ENCODE results near the gene TAAR5. TPM values are rescaled to one million over a fixed set of nuclear protein-coding genes. Genes with fewer than 3 reads are reported as not detected.

Gene TAAR5
- total and polyA plus RNA-seq, 4 donors = not detected

DNA sequence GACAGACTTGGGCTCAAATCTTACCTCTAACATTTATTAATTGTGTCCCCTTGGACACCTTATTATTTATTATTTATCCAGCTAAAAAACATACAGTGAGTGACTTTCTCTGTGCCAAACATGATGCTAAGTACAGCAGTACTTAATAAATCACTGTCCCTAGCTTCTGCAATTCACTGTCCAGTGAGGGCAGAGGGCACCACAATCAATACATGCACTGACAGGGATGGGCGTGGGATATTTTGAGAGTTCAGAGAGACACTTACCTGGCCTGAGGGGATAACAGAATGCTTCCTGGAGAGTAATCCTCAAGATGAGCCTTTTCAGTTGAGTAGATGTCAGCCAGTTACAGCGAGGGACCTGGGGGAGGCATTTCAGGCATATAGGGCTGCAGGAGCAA is 43.8 kb upstream of the TAAR5 start:
- ATAC-seq (ENCODE audit: insufficient read depth, low FRiP score) (no peak), DNase-seq (no peak)
- Histone ChIP-seq H3K4me1 (ENCODE audit: control insufficient read depth in 5 of 5, insufficient read depth in 5 of 5, low read length in 5 of 5) (no peaks in the 10 kb centered on the region), H3K36me3 (ENCODE audit: control insufficient read depth in 4 of 4, insufficient read depth in 4 of 4, low read length in 4 of 4) (no peaks in the 10 kb centered on the region), H3K9me3 (ENCODE audit: control insufficient read depth in 4 of 4, insufficient read depth in 3 of 4, low read length in 3 of 4) (no peaks in the 10 kb centered on the region), H3K27me3 (ENCODE audit: control insufficient read depth in 3 of 3, insufficient read depth in 3 of 3, low read length in 2 of 3) (no peaks in the 10 kb centered on the region), H3K4me3 (no peak overlapping the region), H3K27ac (ENCODE audit: low read depth in 1 of 2, low read length in 1 of 2) (no peak overlapping the region), H3K9ac (ENCODE audit: insufficient read depth in 1 of 2, low read length in 2 of 2) (no peak overlapping the region)
- 86 to 88% methylated on average over 2 of the region's 2 CpGs for WGBS, 2 donors
- TF ChIP-seq, protein P1, sequence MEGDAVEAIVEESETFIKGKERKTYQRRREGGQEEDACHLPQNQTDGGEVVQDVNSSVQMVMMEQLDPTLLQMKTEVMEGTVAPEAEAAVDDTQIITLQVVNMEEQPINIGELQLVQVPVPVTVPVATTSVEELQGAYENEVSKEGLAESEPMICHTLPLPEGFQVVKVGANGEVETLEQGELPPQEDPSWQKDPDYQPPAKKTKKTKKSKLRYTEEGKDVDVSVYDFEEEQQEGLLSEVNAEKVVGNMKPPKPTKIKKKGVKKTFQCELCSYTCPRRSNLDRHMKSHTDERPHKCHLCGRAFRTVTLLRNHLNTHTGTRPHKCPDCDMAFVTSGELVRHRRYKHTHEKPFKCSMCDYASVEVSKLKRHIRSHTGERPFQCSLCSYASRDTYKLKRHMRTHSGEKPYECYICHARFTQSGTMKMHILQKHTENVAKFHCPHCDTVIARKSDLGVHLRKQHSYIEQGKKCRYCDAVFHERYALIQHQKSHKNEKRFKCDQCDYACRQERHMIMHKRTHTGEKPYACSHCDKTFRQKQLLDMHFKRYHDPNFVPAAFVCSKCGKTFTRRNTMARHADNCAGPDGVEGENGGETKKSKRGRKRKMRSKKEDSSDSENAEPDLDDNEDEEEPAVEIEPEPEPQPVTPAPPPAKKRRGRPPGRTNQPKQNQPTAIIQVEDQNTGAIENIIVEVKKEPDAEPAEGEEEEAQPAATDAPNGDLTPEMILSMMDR (IDR thresholded peaks at IDR 0.05; ENCODE audit: control extremely low read depth, extremely low read depth) = no peak

DNA sequence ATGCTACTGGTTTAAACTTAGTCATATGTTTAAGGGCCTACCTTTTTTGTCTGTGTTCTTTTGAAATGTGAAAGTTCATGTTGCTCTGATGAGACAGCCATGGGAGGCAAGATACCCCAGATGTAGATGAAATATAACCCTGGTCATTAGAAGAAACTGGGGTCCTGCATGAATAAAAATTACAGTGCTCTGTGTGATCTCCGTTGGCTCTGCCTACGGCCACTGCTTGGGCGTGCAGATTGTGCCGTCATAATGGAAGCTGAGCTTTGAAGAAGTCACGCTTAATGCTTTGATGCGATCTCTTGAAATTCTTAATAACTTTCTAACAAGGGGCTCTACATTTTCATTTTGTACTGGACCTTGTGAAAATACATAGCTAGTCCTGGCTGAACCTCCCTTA is 34.6 kb upstream of the TAAR5 start, which contains the start of gene TAAR2:
TSS of gene TAAR2 (minus strand) at position 101 of the 400 bp plus-strand sequence. CDS start at position 101, 0 bp downstream.
- no peak within 1 kb of the TSS for H3K9ac ChIP-seq (ENCODE audit: insufficient read depth in 1 of 2, low read length in 2 of 2)
- TF ChIP-seq, protein P1 (IDR thresholded peaks at IDR 0.05; ENCODE audit: control extremely low read depth, extremely low read depth) = no peak
- H3K4me1 ChIP-seq (ENCODE audit: control insufficient read depth in 5 of 5, insufficient read depth in 5 of 5, low read length in 5 of 5) = no peaks in the 10 kb centered on the region
- DNase-seq (no peak), ATAC-seq (ENCODE audit: insufficient read depth, low FRiP score) (no peak)
- no peaks in the 10 kb centered on the region for H3K36me3 ChIP-seq (ENCODE audit: control insufficient read depth in 4 of 4, insufficient read depth in 4 of 4, low read length in 4 of 4)
- H3K27ac ChIP-seq (ENCODE audit: low read depth in 1 of 2, low read length in 1 of 2) = no peak within 1 kb of the TSS
- 96% methylated on average over 6 of the region's 6 CpGs for WGBS, 2 donors
- no peak within 1 kb of the TSS for H3K4me3 ChIP-seq
- peaks cover 0 to 2% (median 0%) of the 10 kb centered on the region in 4 donors for H3K9me3 ChIP-seq (ENCODE audit: control insufficient read depth in 4 of 4, insufficient read depth in 3 of 4, low read length in 3 of 4)
- no peaks in the 10 kb centered on the region for H3K27me3 ChIP-seq (ENCODE audit: control insufficient read depth in 3 of 3, insufficient read depth in 3 of 3, low read length in 2 of 3)

DNA sequence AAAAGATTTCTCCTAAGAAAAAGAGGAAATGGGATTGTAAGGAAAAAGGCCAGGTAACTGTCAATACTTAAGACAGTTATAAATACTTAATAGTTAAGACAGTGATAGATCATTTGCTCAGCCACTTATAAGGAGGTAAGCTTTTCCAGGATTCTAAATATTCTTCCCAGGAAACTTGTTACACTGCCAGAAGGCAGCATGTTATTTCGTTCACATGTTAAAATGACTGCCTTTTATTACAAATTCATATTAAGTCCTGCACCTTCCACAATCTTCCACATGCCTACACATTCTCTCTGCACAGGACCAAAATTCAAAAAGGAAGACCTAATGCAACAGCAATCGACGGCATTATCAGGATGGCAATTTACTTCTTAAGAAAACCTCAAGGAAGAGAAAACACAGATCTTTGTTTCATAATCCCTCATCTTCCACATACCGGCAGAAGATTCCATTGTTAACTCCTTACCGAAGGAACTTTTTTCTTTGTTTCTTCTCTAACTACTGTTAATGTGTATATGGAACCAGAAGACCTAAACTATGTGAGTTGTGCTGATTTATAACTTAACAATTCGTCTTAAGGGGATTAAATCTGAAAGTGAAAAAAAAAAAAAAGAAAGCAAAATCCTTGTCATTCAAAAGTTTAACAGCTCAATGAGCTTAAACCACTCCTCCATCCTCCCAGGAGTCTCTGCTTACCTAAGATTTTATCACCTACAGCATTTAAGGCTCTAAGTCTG is 33.7 kb upstream of the TAAR5 start:
- H3K9me3 ChIP-seq (ENCODE audit: control insufficient read depth in 4 of 4, insufficient read depth in 3 of 4, low read length in 3 of 4) = peaks cover 0 to 2% (median 0%) of the 10 kb centered on the region in 4 donors
- TF ChIP-seq, protein P1 (IDR thresholded peaks at IDR 0.05; ENCODE audit: control extremely low read depth, extremely low read depth) = no peak
- no peak for ATAC-seq (ENCODE audit: insufficient read depth, low FRiP score)

More for the DNA sequence above, 33.7 kb upstream of the TAAR5 start:
- Histone ChIP-seq H3K4me1 (ENCODE audit: control insufficient read depth in 5 of 5, insufficient read depth in 5 of 5, low read length in 5 of 5) (no peaks in the 10 kb centered on the region), H3K9ac (ENCODE audit: insufficient read depth in 1 of 2, low read length in 2 of 2) (no peak overlapping the region), H3K36me3 (ENCODE audit: control insufficient read depth in 4 of 4, insufficient read depth in 4 of 4, low read length in 4 of 4) (no peaks in the 10 kb centered on the region), H3K27ac (ENCODE audit: low read depth in 1 of 2, low read length in 1 of 2) (no peak overlapping the region), H3K4me3 (no peak overlapping the region), H3K27me3 (ENCODE audit: control insufficient read depth in 3 of 3, insufficient read depth in 3 of 3, low read length in 2 of 3) (no peaks in the 10 kb centered on the region)
- 76 to 84% methylated on average over 6 of the region's 6 CpGs for WGBS, 2 donors
- no peak for DNase-seq

Measured in lung (tissue), 12 donors.